IMR-90 (cell line): Measurements from ENCODE around the gene ARFIP1. TPM values are rescaled to one million over a fixed set of nuclear protein-coding genes. Genes with fewer than 3 reads are reported as not detected.

Experiments
- ATAC-seq: fragments of 200-7000 bp; cut with Tn5 transposase; 2 replicates; pipeline ENCODE4 v1.9.1; 2020; ENCODE audit warnings: low read depth, mild to moderate bottlenecking, moderate library complexity
- BruUV-seq: library from RNA; stranded (reverse); fragments of 400-500 nt; replicated peaks from 2 replicates; lab custom pipeline; 2021; lab: Mats Ljungman, UMichigan
- CTCF ChIA-PET: fragments of 300-600 bp; formaldehyde crosslinking; extraction: SDS; loops from one replicate; lab custom pipeline; 2021; ENCODE audit warnings: antibody characterized with exemption; lab: Yijun Ruan, JAX
- POLR2A ChIA-PET: fragments of 300-600 bp; sonication (Branson Sonifier 250); formaldehyde crosslinking; loops from one replicate; lab custom pipeline; 2022; ENCODE audit warnings: antibody characterized with exemption; ENCODE audit not compliant: unreplicated experiment; lab: Charles Lee
- DNase-seq: peaks from one replicate; pipeline ENCODE4 v3.0.0; 2013
- H2AFZ ChIP-seq: replicated peaks from 2 replicates; pipeline ENCODE3; 2013; ENCODE audit warnings: low read length, mild to moderate bottlenecking; ENCODE audit not compliant: poor library complexity
- H2AK5ac ChIP-seq: 2 replicates; pipeline ENCODE4 v1.6.1; 2013; ENCODE audit warnings: low read depth, low read length, inconsistent platforms
- H2AK9ac ChIP-seq: replicated peaks from 2 replicates; pipeline ENCODE3; 2013; ENCODE audit warnings: mild to moderate bottlenecking, low read depth, low read length, moderate library complexity; ENCODE audit not compliant: poor library complexity
- H2BK120ac ChIP-seq: 2 replicates; pipeline ENCODE4 v1.6.1; 2013; ENCODE audit warnings: low read depth, low read length, inconsistent platforms
- H2BK15ac ChIP-seq: 3 replicates; pipeline ENCODE4 v1.6.1; 2013; ENCODE audit warnings: low read depth, low read length, inconsistent platforms
- H2BK20ac ChIP-seq: 2 replicates; pipeline ENCODE4 v1.6.1; 2013; ENCODE audit warnings: low read depth, mild to moderate bottlenecking, inconsistent platforms, low read length, moderate library complexity
- H2BK5ac ChIP-seq: 2 replicates; pipeline ENCODE4 v1.6.1; 2013; ENCODE audit warnings: mild to moderate bottlenecking, low read depth, low read length, inconsistent platforms; ENCODE audit not compliant: poor library complexity, severe bottlenecking
- H3K14ac ChIP-seq: replicated peaks from 2 replicates; pipeline ENCODE4 v1.6.1; 2013; ENCODE audit warnings: low read depth, low read length, inconsistent platforms
- H3K18ac ChIP-seq: 2 replicates; pipeline ENCODE4 v1.6.1; 2013; ENCODE audit warnings: low read depth, low read length, control low read depth
- H3K23ac ChIP-seq: 2 replicates; pipeline ENCODE4 v1.6.1; 2013; ENCODE audit warnings: low read depth, low read length, inconsistent platforms
- H3K27ac ChIP-seq: 2 replicates; pipeline ENCODE4 v1.5.1; 2013; ENCODE audit warnings: mild to moderate bottlenecking, control low read depth, low read length; ENCODE audit not compliant: insufficient read depth
- H3K27me3 ChIP-seq: 2 replicates; pipeline ENCODE4 v1.6.1; 2013; ENCODE audit warnings: low read length; ENCODE audit not compliant: control insufficient read depth, insufficient read depth
- H3K36me3 ChIP-seq: 2 replicates; pipeline ENCODE4 v1.6.1; 2013; ENCODE audit warnings: low read length, mixed read lengths; ENCODE audit not compliant: control insufficient read depth, insufficient read depth
- H3K4ac ChIP-seq: 2 replicates; pipeline ENCODE4 v1.6.1; 2013; ENCODE audit warnings: low read depth, low read length, inconsistent platforms
- H3K4me1 ChIP-seq: 2 replicates; pipeline ENCODE4 v1.6.1; 2013; ENCODE audit warnings: low read length, mixed read lengths; ENCODE audit not compliant: control insufficient read depth, insufficient read depth
- H3K4me2 ChIP-seq: 2 replicates; pipeline ENCODE4 v1.6.1; 2013; ENCODE audit warnings: low read depth, mild to moderate bottlenecking, control low read depth, low read length, moderate library complexity
- H3K4me3 ChIP-seq: 2 replicates; pipeline ENCODE4 v1.5.1; 2013; ENCODE audit warnings: low read depth, mild to moderate bottlenecking, control low read depth, low read length, moderate library complexity; ENCODE audit not compliant: insufficient read depth
- H3K56ac ChIP-seq: 2 replicates; pipeline ENCODE4 v1.6.1; 2013; ENCODE audit warnings: low read length, inconsistent platforms; ENCODE audit not compliant: insufficient read depth; ENCODE audit errors: extremely low read depth
- H3K79me1 ChIP-seq, 2 experiments: 2 replicates each; pipeline ENCODE4 v1.6.1; 2013; ENCODE audit warnings: low read length in 2 of 2, inconsistent platforms in 1 of 2, low read depth in 1 of 2
- H3K9ac ChIP-seq: 2 replicates; pipeline ENCODE4 v1.6.1; 2013; ENCODE audit warnings: low read depth, low read length, control low read depth
- H3K9me1 ChIP-seq: 2 replicates; pipeline ENCODE4 v1.6.1; 2013; ENCODE audit warnings: low read length, inconsistent platforms; ENCODE audit not compliant: insufficient read depth
- H3K9me3 ChIP-seq: 2 replicates; pipeline ENCODE4 v1.6.1; 2013; ENCODE audit warnings: low read length; ENCODE audit not compliant: control insufficient read depth, insufficient read depth
- H4K20me1 ChIP-seq: 2 replicates; pipeline ENCODE4 v1.6.1; 2013; ENCODE audit warnings: low read length, inconsistent platforms; ENCODE audit not compliant: insufficient read depth
- H4K5ac ChIP-seq: 2 replicates; pipeline ENCODE4 v1.6.1; 2013; ENCODE audit warnings: mild to moderate bottlenecking, low read depth, low read length, control low read depth
- H4K8ac ChIP-seq, 2 experiments: 2 replicates each; pipeline ENCODE4 v1.6.1; 2013; ENCODE audit warnings: low read depth in 2 of 2, low read length in 2 of 2, control low read depth in 1 of 2, inconsistent platforms in 1 of 2
- H4K91ac ChIP-seq: 2 replicates; pipeline ENCODE4 v1.6.1; 2013; ENCODE audit warnings: low read depth, low read length, inconsistent platforms; ENCODE audit not compliant: insufficient read depth
- BHLHE40 ChIP-seq: fragments of 150-350 bp; IDR thresholded peaks from 2 replicates; pipeline ENCODE4 v1.6.1; 2016; ENCODE audit warnings: mild to moderate bottlenecking, low read depth, low read length
- CEBPB ChIP-seq: IDR thresholded peaks from 2 replicates; pipeline ENCODE4 v1.6.1; 2012; ENCODE audit warnings: low read depth, low read length, improper control_type of control experiment
- CHD1 ChIP-seq: IDR thresholded peaks from 2 replicates; pipeline ENCODE4 v1.6.1; 2012; ENCODE audit warnings: low read depth, low read length, improper control_type of control experiment
- FOS ChIP-seq: fragments of 150-350 bp; IDR thresholded peaks from 2 replicates; pipeline ENCODE4 v1.6.1; 2016; ENCODE audit warnings: low read depth, low read length
- MAFK ChIP-seq: IDR thresholded peaks from 2 replicates; pipeline ENCODE4 v1.6.1; 2012; ENCODE audit warnings: low read depth, low read length, improper control_type of control experiment
- MAZ ChIP-seq: IDR thresholded peaks from 2 replicates; pipeline ENCODE4 v1.6.1; 2012; ENCODE audit warnings: low read depth, mild to moderate bottlenecking, low read length, improper control_type of control experiment, moderate library complexity, borderline replicate concordance
- MXI1 ChIP-seq: IDR thresholded peaks from 2 replicates; pipeline ENCODE4 v1.6.1; 2012; ENCODE audit warnings: low read depth, mild to moderate bottlenecking, low read length, moderate library complexity, borderline replicate concordance
- NFE2L2 ChIP-seq: fragments of 150-350 bp; IDR thresholded peaks from 2 replicates; pipeline ENCODE4 v1.6.1; 2016; ENCODE audit warnings: low read depth, mild to moderate bottlenecking, low read length
- POLR2A ChIP-seq: IDR thresholded peaks from 2 replicates; pipeline ENCODE4 v1.6.1; 2012; ENCODE audit warnings: mild to moderate bottlenecking, low read depth, low read length
- RAD21 ChIP-seq: IDR thresholded peaks from 2 replicates; pipeline ENCODE4 v1.6.1; 2012; ENCODE audit warnings: low read length, improper control_type of control experiment
- RCOR1 ChIP-seq: IDR thresholded peaks from 2 replicates; pipeline ENCODE4 v1.6.1; 2012; ENCODE audit warnings: mild to moderate bottlenecking, low read length, improper control_type of control experiment; ENCODE audit not compliant: insufficient replicate concordance
- RFX5 ChIP-seq: IDR thresholded peaks from 2 replicates; pipeline ENCODE4 v1.8.0; 2012; ENCODE audit warnings: low read depth, mild to moderate bottlenecking, low read length, moderate library complexity
- SMC3 ChIP-seq: fragments of 150-350 bp; IDR thresholded peaks from 2 replicates; pipeline ENCODE4 v1.6.1; 2016; ENCODE audit warnings: low read depth, mild to moderate bottlenecking, antibody characterized with exemption, low read length, moderate library complexity
- WGBS, 2 experiments: methylation state at CpG; one replicate each; pipeline versions ENCODE4 v1.1.5 to v1.1.7; 2013; ENCODE audit warnings: missing lambda C conversion rate in 2 of 2; ENCODE audit not compliant: insufficient read length in 1 of 2; ENCODE audit errors: extremely low coverage in 2 of 2; 5-methylcytosine and 5-hydroxymethylcytosine counted together
- dilution Hi-C: fragments of 300-500 bp; cut with HindIII; formaldehyde crosslinking; loops from one replicate; pipeline ENCODE4 v1.14.3; 2018; ENCODE audit warnings: low sequenced_read_pairs; ENCODE audit not compliant: unreplicated experiment
- in situ Hi-C: fragments of 300-500 bp; cut with MboI; formaldehyde crosslinking; loops from 3 replicates; pipeline ENCODE4 v1.14.3; 2019; ENCODE audit warnings: low sequenced_read_pairs, inconsistent platforms, mixed read lengths
- intact Hi-C: fragments of 100-400 bp; cut with micrococcal nuclease; formaldehyde crosslinking; loops from 2 replicates; pipeline ENCODE4 v1.10.0; 2022
- polyA plus RNA-seq, 3 experiments: library from polyadenylated mRNA; depleted of rRNA; stranded (reverse); fragments of >200 nt; gene quantifications; 2 replicates each; pipeline ENCODE4 v1.2.3, GENCODE V29; 2012; ENCODE audit warnings: low replicate concordance in 1 of 3
- total RNA-seq: library from RNA; depleted of rRNA; stranded (reverse); fragments of >200 nt; gene quantifications from 2 replicates; pipeline ENCODE4 v1.2.3, GENCODE V29; 2012
- TF ChIP-seq, protein P1 (sequence below): fragments of 150-350 bp; IDR thresholded peaks from 2 replicates; pipeline ENCODE4 v1.6.1; 2016; ENCODE audit warnings: low read depth, mild to moderate bottlenecking, low read length, moderate library complexity, borderline replicate concordance

ARFIP1 gene
- total and polyA plus RNA-seq, 2 of the 4 experiments (the other 2 are of a cell fraction): 12.7 to 30.5 TPM

DNA sequence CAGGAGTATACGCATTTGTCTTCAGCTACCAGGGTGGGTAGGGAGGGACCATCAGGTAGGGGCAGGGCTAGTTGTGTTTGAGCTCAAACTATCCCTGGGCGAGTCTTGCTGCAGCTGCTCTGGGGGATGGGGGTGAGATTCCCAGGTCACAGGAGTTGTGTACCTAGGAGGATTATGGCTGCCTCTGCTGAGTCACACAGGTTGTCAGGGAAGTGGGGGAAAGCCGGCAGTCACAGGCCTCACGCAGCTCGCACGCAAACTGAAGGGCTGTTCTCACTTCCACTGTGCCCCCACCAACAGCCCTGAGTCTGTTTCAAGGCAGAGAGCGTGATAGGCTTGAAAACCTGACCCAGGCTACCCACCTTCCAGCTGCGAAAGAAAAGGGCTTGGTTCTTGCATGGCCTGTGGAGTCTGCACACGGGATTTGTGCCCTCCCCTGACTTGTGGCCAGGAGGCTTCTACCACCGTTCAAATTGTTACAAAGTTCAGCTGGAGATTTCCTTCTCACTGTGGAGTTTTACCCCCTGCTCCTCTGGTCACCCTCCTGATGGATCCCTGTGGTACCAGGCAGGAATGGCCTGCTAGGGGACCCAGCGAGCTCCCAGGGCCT lies 63.8 kb downstream of the ARFIP1 start:
- H3K9me1 ChIP-seq: no peaks in the 10 kb centered on the region
- no peak overlapping the region for H2AK9ac ChIP-seq
- H3K4me2 ChIP-seq: no peak overlapping the region
- H4K5ac ChIP-seq: no peak overlapping the region
- no peak overlapping the region for H2AK5ac ChIP-seq
- no peaks in the 10 kb centered on the region for H3K36me3 ChIP-seq
- intact Hi-C loops (loop anchor here (10.0 kb wide), 1 partner anchor 481 kb away; no protein-coding TSS in a partner anchor), in situ Hi-C loops (loop anchor here (10.0 to 25.0 kb wide), 2 partner anchors 281 to 744 kb away; no protein-coding TSS in a partner anchor), dilution Hi-C loops (no loop called here)
- H3K23ac ChIP-seq: no peak overlapping the region
- DNase-seq: no peak
- H3K9me3 ChIP-seq: peaks cover 4% of the 10 kb centered on the region; the same call in 1 of the 2 replicates
- no peak overlapping the region for H3K9ac ChIP-seq
- no peak overlapping the region for H4K8ac ChIP-seq
- H3K56ac ChIP-seq: no peak overlapping the region
- H3K4me3 ChIP-seq: no peak overlapping the region
- no peak for TF ChIP-seq FOS
- no peak for TF ChIP-seq RCOR1
- no peak for TF ChIP-seq BHLHE40
- TF ChIP-seq, protein P1, sequence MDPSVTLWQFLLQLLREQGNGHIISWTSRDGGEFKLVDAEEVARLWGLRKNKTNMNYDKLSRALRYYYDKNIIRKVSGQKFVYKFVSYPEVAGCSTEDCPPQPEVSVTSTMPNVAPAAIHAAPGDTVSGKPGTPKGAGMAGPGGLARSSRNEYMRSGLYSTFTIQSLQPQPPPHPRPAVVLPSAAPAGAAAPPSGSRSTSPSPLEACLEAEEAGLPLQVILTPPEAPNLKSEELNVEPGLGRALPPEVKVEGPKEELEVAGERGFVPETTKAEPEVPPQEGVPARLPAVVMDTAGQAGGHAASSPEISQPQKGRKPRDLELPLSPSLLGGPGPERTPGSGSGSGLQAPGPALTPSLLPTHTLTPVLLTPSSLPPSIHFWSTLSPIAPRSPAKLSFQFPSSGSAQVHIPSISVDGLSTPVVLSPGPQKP: no peak
- TF ChIP-seq POLR2A: no peak
- no peak for TF ChIP-seq MAZ
- no peak for TF ChIP-seq SMC3
- TF ChIP-seq RFX5: no peak
- TF ChIP-seq MXI1: no peak
- no peak for TF ChIP-seq RAD21
- no peak for TF ChIP-seq CHD1
- TF ChIP-seq MAFK: no peak
- no peak for TF ChIP-seq CEBPB
- TF ChIP-seq NFE2L2: no peak
- no peaks in the 10 kb centered on the region for H3K27me3 ChIP-seq
- no peak overlapping the region for H2BK120ac ChIP-seq
- no TSS peak for BruUV-seq
- 100% methylated on average over 2 of the region's 11 CpGs; no CpG with 5 or more reads in 1 of the 2 experiments for whole genome bisulfite sequencing, 2 experiments
- H2BK15ac ChIP-seq: no peak overlapping the region
- no peak overlapping the region for H2AFZ ChIP-seq
- H2BK5ac ChIP-seq: no peak overlapping the region
- H3K18ac ChIP-seq: no peak overlapping the region
- H4K20me1 ChIP-seq: peaks cover 5% of the 10 kb centered on the region; the same call in 1 of the 2 replicates
- ChIA-PET POLR2A (no interaction called here), CTCF (no interaction called here)
- no peaks in the 10 kb centered on the region for H3K4me1 ChIP-seq
- H3K4ac ChIP-seq: no peak overlapping the region
- H2BK20ac ChIP-seq: no peak overlapping the region
- no peak for ATAC-seq
- H4K91ac ChIP-seq: no peak overlapping the region
- no peak overlapping the region for H3K27ac ChIP-seq
- no peak overlapping the region for H3K14ac ChIP-seq
- peaks cover 0 to 11% of the 10 kb centered on the region in 2 experiments; a peak in 2 of 4 replicates for H3K79me1 ChIP-seq
